Erythroblast (primary cell): ENCODE measurements around the gene C1orf210.

Experiments
- DNase-seq, 2 experiments: peaks; one replicate each; lab custom pipeline; 2025; lab: John Stamatoyannopoulos, UW
- GATA1 ChIP-seq: IDR thresholded peaks from 2 replicates; pipeline ENCODE4 v1.6.1; 2011; ENCODE audit warnings: low read depth, mild to moderate bottlenecking, control low read depth, low read length, moderate library complexity
- POLR2A ChIP-seq: IDR thresholded peaks from 2 replicates; pipeline ENCODE4 v1.6.1; 2011; ENCODE audit warnings: mild to moderate bottlenecking, low read length

C1orf210 gene

DNA sequence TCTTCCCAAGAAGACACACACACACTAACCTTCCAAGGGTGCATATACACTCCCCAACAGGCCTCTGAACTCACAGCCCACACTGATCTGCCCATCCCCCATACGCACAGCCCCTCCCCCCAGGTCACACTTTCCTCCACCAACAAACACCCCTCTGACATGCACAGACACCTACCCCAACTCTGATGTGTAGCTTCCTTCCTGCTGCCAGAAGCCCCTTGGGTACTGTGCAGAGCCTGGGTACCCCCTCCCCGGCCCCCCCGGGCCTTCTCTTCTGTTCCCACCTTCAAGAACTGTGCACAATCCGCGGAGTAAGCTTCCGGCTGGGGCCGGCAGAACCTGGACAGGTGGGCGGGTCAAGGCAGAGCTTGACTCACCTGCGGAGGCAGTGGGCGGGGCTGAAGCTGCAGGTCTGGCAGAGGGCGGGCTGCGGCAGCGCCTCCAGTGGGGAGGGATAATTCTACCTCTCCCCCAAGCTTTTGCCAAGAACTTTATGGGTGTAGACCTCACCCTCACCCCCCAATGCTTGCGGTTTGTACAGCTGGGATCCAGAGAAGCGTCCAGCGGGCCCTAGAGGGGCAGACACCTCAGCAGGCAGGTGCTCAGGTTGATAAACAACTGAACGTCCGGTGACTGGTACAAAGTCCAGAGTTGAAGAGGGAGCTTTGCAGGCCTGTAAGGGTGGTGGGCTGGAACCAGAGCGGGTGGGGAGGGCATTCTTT lies at the start of gene C1orf210:
Gene C1orf210 (minus strand): TSS at position 313 of the 722 bp plus-strand sequence. CDS start 2,311 bp downstream, outside the sequence.
- TF ChIP-seq GATA1 = no peak
- no peak for TF ChIP-seq POLR2A
- DNase-seq = no peak

DNA sequence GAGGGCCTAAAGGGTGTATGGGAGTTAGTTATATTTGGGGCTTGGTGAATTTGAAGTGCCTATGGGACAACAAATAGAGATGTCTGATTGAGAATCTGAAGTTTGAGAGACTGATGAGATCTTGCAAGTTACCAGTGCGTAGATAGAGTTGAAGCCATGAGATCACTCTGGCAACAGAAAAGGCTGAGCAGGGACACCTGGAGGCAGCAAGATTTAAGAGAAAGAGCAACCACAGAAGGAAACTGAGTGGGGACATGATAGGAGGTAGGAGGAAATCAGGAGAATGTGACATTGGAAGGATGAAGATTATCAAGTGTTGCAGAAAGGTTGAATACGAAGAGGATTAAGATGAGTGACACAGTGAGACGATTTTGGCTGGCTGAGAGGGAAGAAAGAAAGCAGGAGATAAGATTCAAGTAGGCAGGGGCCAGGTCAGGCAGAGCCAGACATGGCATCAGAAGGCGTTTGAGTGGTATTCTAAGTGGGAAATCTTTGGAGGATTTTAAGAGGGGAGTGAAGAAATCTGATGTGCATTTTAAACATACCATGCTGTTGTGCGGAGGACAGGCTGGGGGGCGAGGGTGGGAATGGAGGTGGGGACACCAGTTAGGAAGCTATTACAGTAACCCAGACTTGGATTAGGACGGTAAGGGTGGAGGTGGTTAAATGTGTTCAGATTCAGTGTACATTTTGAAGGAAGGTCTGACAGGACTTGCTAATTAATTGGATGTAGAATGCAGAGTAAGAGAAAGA lies 49.2 kb upstream of the C1orf210 start:
- no peak for TF ChIP-seq GATA1
- no peak for TF ChIP-seq POLR2A
- no peak for DNase-seq

DNA sequence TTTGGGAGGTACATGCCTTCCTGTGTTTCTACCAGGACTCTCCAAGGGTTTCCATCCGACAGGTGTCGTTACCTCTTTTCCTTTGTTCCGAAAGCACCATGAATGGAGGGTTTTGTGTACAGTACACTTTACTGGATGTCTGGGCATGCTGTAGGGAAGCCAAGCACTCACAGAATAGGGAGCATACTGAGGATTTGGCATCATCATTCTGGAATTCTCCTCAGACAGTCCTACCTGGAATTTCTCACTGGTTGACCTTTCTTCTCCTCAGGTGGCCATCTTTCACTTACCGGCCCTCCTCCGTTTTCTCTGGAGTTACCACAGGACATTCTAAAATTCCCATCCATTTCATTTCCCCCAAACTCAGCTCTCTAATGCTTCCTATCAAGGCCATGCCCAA lies 46.3 kb upstream of the C1orf210 start:
- DNase-seq = no peak
- TF ChIP-seq GATA1 = no peak
- TF ChIP-seq POLR2A = no peak

DNA sequence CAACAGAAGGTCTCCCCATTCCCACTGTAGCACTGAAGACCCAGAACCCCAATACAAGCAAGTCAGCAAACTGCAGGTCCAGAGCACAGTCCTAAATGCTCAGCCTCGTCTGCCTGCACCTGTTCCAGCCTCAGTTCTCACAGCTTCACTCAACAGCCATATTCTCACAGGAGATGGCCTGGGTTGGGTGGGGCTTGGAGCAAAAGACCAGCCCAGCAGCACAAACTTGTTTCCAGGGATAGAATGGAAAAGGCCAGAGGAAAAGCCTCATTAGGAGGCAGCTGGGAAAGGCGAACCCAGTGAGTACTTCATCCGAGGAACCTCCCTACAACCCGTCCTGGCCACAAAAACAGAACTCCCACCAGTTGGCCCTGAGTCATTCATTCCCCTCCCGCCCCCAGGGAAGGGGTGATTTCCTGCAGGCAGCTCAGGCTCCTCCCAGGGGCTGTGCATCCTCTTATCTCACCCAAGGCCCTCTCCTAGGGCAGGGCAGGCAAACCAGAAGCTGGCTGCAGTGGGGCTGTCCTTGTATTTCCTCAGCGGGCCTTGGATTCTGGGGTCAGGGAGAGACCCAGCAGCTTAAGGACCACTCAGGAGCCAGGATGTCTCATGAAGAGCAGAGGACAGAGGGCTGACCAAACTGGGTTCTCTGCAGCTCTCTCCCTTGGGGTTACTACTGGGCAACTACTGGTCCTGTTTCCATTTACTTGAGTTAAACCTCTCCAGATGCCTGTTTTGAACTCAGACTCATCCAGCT lies 44.8 kb upstream of the C1orf210 start:
- TF ChIP-seq GATA1 (no peak), POLR2A (no peak)
- peak; percentile 84 for DNase-seq

DNA sequence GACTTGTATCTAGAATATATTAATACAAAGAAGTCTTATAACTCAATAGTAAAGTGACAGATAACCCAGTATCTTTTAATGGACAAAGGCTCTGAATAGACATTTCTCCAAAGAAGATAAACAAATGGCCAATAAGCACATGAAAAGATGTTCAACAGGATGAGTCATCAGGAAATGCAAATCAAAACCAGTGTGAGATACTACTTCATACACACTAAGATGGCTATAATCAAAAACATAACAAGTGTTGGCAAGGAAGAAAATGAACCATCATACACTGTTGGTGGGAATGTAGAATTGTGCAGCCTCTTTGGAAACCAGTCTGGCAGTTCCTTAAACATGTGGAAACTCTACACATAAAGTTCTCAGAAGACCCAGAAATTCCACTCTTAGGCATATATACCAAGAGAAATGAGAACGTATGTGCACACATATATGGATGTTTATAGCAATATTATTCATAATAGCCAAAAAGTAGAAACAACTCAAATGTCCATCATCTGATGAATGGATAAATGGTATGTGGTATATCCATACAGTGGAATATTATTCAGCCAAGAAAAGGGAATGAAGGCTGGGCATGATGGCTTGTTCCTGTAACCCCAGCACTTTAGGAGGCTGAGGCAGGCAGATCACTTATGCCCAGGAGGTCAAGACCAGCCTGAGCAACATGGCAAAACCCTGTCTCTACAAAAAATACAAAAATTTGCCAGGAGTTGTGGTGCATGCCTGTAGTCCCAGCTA lies 42.3 kb upstream of the C1orf210 start:
- no peak for TF ChIP-seq POLR2A
- no peak for TF ChIP-seq GATA1
- DNase-seq = no peak

DNA sequence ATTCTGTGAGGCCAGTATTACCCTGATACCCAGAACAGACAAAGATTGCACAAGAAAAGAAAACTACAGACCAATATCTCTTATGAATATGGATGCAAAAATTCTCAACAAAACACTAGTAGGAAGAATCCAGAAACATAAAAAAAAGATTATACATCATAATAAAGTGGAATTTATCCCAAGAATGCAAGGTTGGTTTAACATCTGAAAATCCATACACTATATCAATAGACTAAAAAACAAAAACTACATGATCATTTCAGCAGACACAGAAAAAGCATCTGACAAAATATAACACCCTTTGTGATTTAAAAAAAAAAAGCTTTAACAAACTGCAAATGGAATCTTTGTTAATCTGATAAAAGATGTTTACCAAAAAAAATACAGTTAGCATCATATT lies 40.0 kb upstream of the C1orf210 start:
- no peak for DNase-seq
- TF ChIP-seq GATA1 = no peak
- no peak for TF ChIP-seq POLR2A

DNA sequence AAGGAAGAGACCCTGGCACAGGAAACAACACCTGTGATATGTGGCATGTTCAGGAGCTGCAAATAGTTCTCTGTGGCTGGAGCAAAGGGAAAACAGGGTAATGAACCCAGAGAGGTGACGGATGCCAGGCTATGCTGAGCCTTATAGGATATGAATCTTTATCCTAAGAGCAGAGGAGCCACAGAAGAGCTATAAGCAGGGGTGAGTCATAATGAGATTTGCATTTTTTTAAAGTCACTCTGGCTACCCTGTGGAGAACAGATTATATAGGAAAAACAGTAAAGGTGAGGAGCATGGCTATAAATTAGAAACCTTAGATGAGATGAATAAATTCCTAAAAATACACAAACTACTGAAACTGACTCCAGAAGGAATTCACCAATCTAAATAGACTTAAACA lies 39.4 kb upstream of the C1orf210 start:
- TF ChIP-seq POLR2A = no peak
- no peak for TF ChIP-seq GATA1
- no peak for DNase-seq

DNA sequence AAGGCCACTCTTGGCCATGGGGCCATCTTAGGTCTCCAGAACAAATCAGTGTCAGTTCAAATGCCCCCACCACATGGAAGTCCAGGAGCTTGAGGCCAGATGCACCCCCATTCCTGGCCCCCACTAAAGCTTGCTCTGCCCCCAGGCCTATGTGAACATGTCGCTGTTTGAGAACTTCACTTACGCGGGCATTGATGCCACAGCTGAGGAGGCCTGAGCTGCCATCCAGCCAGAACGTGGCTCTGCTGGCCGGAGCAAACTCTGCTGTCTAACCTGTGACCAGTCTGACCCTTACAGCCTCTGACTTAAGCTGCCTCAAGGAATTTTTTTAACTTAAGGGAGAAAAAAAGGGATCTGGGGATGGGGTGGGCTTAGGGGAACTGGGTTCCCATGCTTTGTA lies 37.1 kb upstream of the C1orf210 start:
- DNase-seq = no peak
- TF ChIP-seq GATA1 (no peak), POLR2A (no peak)

DNA sequence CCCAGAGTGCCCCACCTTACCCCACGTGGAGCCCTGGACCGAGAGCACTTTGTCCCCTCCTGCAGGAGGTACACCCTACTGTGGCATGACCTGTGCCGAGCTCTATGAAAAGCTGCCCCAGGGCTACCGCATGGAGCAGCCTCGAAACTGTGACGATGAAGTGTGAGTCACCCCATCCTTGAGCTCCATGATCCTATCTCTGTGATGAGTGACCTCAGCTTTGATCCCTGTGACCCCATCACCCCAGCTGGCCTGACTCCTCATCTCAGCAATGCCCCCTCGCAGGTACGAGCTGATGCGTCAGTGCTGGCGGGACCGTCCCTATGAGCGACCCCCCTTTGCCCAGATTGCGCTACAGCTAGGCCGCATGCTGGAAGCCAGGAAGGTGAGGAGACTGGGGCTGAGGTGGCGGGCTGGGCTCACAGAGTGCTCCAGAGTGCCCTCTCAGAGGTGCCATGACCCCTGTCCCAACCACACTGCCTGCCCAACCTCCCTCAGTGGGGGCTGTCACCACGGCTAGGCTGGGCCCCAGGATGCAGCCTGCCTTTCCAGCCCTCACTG lies 36.0 kb upstream of the C1orf210 start:
- DNase-seq = peak in 1 of 2 experiments; percentile 29
- TF ChIP-seq GATA1 (no peak), POLR2A (no peak)

DNA sequence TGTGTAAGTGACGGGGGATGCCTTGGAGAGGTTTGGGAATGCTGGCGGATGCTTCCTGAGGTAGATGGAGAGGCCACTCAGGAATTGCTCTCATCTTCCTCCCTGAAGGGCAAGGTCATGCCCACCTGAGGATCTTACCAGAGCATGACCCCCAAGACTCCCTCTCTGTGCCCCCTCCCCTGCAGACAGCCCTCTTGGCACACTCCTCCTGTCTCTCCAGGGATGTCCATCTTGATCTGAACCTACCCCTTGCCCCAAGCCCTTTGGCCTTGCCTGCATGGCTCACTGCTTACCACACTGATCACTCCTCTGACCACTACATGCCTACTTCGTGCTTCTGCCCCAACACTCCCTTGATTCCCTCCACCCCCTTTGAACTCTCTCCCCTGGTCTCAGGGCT lies 34.4 kb upstream of the C1orf210 start:
- DNase-seq = no peak
- TF ChIP-seq GATA1 = no peak
- TF ChIP-seq POLR2A = no peak

DNA sequence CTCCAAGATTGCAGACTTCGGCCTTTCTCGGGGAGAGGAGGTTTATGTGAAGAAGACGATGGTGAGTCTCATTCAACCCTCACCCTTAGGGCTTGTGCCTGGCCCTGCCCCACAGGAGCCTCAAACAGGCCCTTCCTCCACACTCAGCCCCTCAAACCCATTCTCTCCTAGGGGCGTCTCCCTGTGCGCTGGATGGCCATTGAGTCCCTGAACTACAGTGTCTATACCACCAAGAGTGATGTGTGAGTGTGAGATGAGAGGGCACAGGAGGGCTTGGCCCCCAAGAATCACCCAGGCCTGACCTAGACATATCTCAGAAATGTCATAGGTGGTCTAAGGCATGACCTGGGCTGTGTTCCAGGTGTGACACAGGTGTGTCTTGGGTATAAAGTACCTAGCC lies 33.9 kb upstream of the C1orf210 start:
- TF ChIP-seq GATA1 = no peak
- TF ChIP-seq POLR2A = no peak
- DNase-seq = no peak

DNA sequence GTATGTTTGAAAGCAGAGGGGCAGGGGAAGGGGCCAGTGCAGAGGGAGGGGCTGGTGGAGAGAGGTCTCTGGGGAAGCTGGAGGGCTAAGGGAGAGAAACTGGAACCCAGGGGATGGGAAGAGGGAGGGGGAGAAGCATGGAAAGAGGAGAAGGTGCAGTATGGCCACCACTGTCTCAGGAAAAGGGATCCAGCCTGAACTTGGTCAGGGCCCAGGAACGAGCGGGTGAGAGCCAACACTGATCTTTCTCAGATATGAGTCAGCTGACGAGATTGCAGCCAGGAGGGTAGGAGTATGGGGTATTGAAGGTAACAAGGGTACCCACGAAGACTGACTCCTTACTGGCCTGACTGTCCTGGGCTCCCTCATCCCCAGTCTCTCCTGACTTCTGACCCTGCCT lies 33.5 kb upstream of the C1orf210 start:
- no peak for DNase-seq
- TF ChIP-seq GATA1 = no peak
- no peak for TF ChIP-seq POLR2A
